Neuronal stem cell (in vitro differentiated cells): ENCODE measurements around the gene CPSF4.

Experiments
- DNase-seq: peaks from one replicate; pipeline ENCODE4 v3.0.0-alpha.2; 2013; ENCODE audit warnings: low spot score
- H2AFZ ChIP-seq: one replicate; pipeline ENCODE4 v1.6.1; 2013; ENCODE audit warnings: mild to moderate bottlenecking, low read length, inconsistent platforms
- H2AK5ac ChIP-seq: 2 replicates; pipeline ENCODE4 v1.6.1; 2013; ENCODE audit warnings: low read depth, mild to moderate bottlenecking, inconsistent platforms, low read length, moderate library complexity, mixed read lengths
- H2BK120ac ChIP-seq: 2 replicates; pipeline ENCODE4 v1.6.1; 2013; ENCODE audit warnings: low read depth, mild to moderate bottlenecking, inconsistent platforms, low read length, moderate library complexity, mixed read lengths
- H2BK12ac ChIP-seq: one replicate; pipeline ENCODE4 v1.6.1; 2013; ENCODE audit warnings: low read length, inconsistent platforms
- H2BK15ac ChIP-seq: 2 replicates; pipeline ENCODE4 v1.6.1; 2013; ENCODE audit warnings: mild to moderate bottlenecking, low read length, inconsistent platforms, mixed read lengths
- H2BK5ac ChIP-seq: one replicate; pipeline ENCODE4 v1.6.1; 2013; ENCODE audit warnings: inconsistent platforms, mild to moderate bottlenecking, low read length, moderate library complexity
- H3K14ac ChIP-seq: one replicate; pipeline ENCODE4 v1.6.1; 2013; ENCODE audit warnings: low read length, inconsistent platforms
- H3K18ac ChIP-seq: 2 replicates; pipeline ENCODE4 v1.6.1; 2013; ENCODE audit warnings: low read length, inconsistent platforms
- H3K23ac ChIP-seq: 2 replicates; pipeline ENCODE4 v1.6.1; 2013; ENCODE audit warnings: low read depth, mild to moderate bottlenecking, mixed read lengths, low read length, inconsistent platforms; ENCODE audit not compliant: poor library complexity
- H3K27ac ChIP-seq: replicated peaks from 3 replicates; pipeline ENCODE4 v1.5.1; 2013; ENCODE audit warnings: low read length, inconsistent platforms
- H3K27me3 ChIP-seq, 3 experiments: 2 replicates each; pipeline ENCODE4 v1.6.1; 2013; ENCODE audit warnings: low read length in 3 of 3, mild to moderate bottlenecking in 2 of 3, inconsistent platforms in 1 of 3, low read depth in 1 of 3, mixed read lengths in 1 of 3, moderate library complexity in 1 of 3; ENCODE audit not compliant: control insufficient read depth in 3 of 3, insufficient read depth in 3 of 3
- H3K36me3 ChIP-seq, 2 donors: replicated peaks in 1 of 2; 2 replicates each; pipeline ENCODE4 v1.6.1; 2013; ENCODE audit warnings: low read length in 2 of 2; ENCODE audit not compliant: control insufficient read depth in 2 of 2, insufficient read depth in 2 of 2
- H3K4ac ChIP-seq: 2 replicates; pipeline ENCODE4 v1.6.1; 2013; ENCODE audit warnings: inconsistent platforms, mild to moderate bottlenecking, low read length, moderate library complexity
- H3K4me1 ChIP-seq, 2 donors: 1 replicate in 1 of 2; 2 replicates in 1 of 2; pipeline ENCODE4 v1.6.1; 2013; ENCODE audit warnings: low read length in 2 of 2, low read depth in 1 of 2; ENCODE audit not compliant: control insufficient read depth in 2 of 2, insufficient read depth in 1 of 2
- H3K4me2 ChIP-seq: one replicate; pipeline ENCODE4 v1.6.1; 2013; ENCODE audit warnings: mild to moderate bottlenecking, low read length, inconsistent platforms; ENCODE audit not compliant: insufficient read depth, poor library complexity, severe bottlenecking
- H3K4me3 ChIP-seq, 2 donors: 2 replicates each; pipeline ENCODE4 v1.5.1; 2013; ENCODE audit warnings: low read length in 2 of 2, mild to moderate bottlenecking in 2 of 2, inconsistent platforms in 1 of 2, moderate library complexity in 1 of 2
- H3K79me1 ChIP-seq: one replicate; pipeline ENCODE4 v1.6.1; 2013; ENCODE audit warnings: low read depth, mild to moderate bottlenecking, inconsistent platforms, low read length, moderate library complexity
- H3K9ac ChIP-seq: one replicate; pipeline ENCODE4 v1.6.1; 2013; ENCODE audit warnings: mild to moderate bottlenecking, low read depth, low read length, inconsistent platforms; ENCODE audit not compliant: poor library complexity
- H3K9me3 ChIP-seq, 2 donors: replicated peaks in 1 of 2; 2 replicates each; pipeline versions ENCODE3 to v1.6.1; 2013; ENCODE audit warnings: low read length in 2 of 2, mild to moderate bottlenecking in 2 of 2, inconsistent platforms in 1 of 2, low read depth in 1 of 2, mixed read lengths in 1 of 2, moderate library complexity in 1 of 2; ENCODE audit not compliant: control insufficient read depth in 2 of 2, insufficient read depth in 1 of 2
- H4K8ac ChIP-seq: one replicate; pipeline ENCODE4 v1.6.1; 2013; ENCODE audit warnings: low read depth, mild to moderate bottlenecking, inconsistent platforms, low read length, moderate library complexity
- H4K91ac ChIP-seq: one replicate; pipeline ENCODE4 v1.6.1; 2013; ENCODE audit warnings: low read length, low read depth, mild to moderate bottlenecking, inconsistent platforms; ENCODE audit not compliant: poor library complexity
- WGBS, 2 donors: extraction: QIAGEN DNeasy Blood & Tissue Kit; methylation state at CpG; one replicate each; pipeline ENCODE4 v1.1.7; 2013; ENCODE audit warnings: missing lambda C conversion rate in 2 of 2, mixed read lengths in 1 of 2; ENCODE audit not compliant: insufficient read length in 2 of 2, insufficient replicate concordance in 1 of 2; ENCODE audit errors: extremely low coverage in 2 of 2; 5-methylcytosine and 5-hydroxymethylcytosine counted together

Gene CPSF4

GRCh38 chr7:99392046-99392445 lies 46.7 kb upstream of the CPSF4 start:
- Histone ChIP-seq H3K14ac (peak overlapping the region; percentile 94), H2BK15ac (no peak overlapping the region), H4K8ac (peak overlapping the region; percentile 65), H3K4me3 (peak overlapping the region in 1 of 2 donors; percentile 86), H2BK5ac (no peak overlapping the region), H4K91ac (no peak overlapping the region), H2BK12ac (no peak overlapping the region), H3K18ac (peak overlapping the region; percentile 98), H3K4me2 (peak overlapping the region; percentile 91), H2AFZ (no peak overlapping the region), H2BK120ac (no peak overlapping the region), H3K27me3 (no peaks in the 10 kb centered on the region), H3K4ac (peak overlapping the region; percentile 84), H3K36me3 (peaks cover 33 to 83% of the 10 kb centered on the region in 2 donors), H3K9me3 (no peaks in the 10 kb centered on the region), H2AK5ac (peak overlapping the region; percentile 84), H3K23ac (peak overlapping the region; percentile 92), H3K27ac (no peak overlapping the region), H3K79me1 (peaks cover 6% of the 10 kb centered on the region), H3K4me1 (peaks cover 0 to 10% of the 10 kb centered on the region in 2 donors), H3K9ac (no peak overlapping the region)
- no peak for DNase-seq
- no CpG with 5 or more reads among the region's 8 CpGs for WGBS, 2 donors

- H3K9me3 ChIP-seq, result no peaks in the 10 kb centered on the region
- no peak overlapping the region for H2BK12ac ChIP-seq
- peaks cover 38 to 90% of the 10 kb centered on the region in 2 donors for H3K36me3 ChIP-seq
- peak; percentile 74 for DNase-seq
- no CpG with 5 or more reads among the region's 68 CpGs for WGBS, 2 donors
- peak overlapping the region; percentile 65 for H4K8ac ChIP-seq
- no peak overlapping the region for H2AFZ ChIP-seq
- H3K4me3 ChIP-seq, result peak overlapping the region in 1 of 2 donors; percentile 86
- H2BK120ac ChIP-seq, result no peak overlapping the region
- peak overlapping the region; percentile 66 for H3K4ac ChIP-seq
- H4K91ac ChIP-seq, result no peak overlapping the region
- H3K79me1 ChIP-seq, result peaks cover 6% of the 10 kb centered on the region
- H2AK5ac ChIP-seq, result peak overlapping the region; percentile 84
- peak overlapping the region; percentile 98 for H3K18ac ChIP-seq
- peak overlapping the region; percentile 94 for H3K14ac ChIP-seq
- peak overlapping the region; percentile 92 for H3K23ac ChIP-seq
- H2BK5ac ChIP-seq, result peak overlapping the region; percentile 94
- peak overlapping the region; percentile 91 for H3K4me2 ChIP-seq
- H3K4me1 ChIP-seq, result peaks cover 0 to 12% of the 10 kb centered on the region in 2 donors
- peak overlapping the region; percentile 58 for H2BK15ac ChIP-seq
- no peaks in the 10 kb centered on the region for H3K27me3 ChIP-seq
- peak overlapping the region; percentile 95 for H3K9ac ChIP-seq
- H3K27ac ChIP-seq, result peak overlapping the region; percentile 83
Observed at GRCh38 chr7:99392659-99393354, 45.9 kb upstream of the CPSF4 start.

GRCh38 chr7:99393355-99394187 lies 45.2 kb upstream of the CPSF4 start:
- Histone ChIP-seq H3K4me3 (peak overlapping the region in 1 of 2 donors; percentile 86), H2BK120ac (no peak overlapping the region), H3K27me3 (no peaks in the 10 kb centered on the region), H3K23ac (peak overlapping the region; percentile 92), H3K4me2 (peak overlapping the region; percentile 91), H3K36me3 (peaks cover 38 to 91% of the 10 kb centered on the region in 2 donors), H3K4me1 (peaks cover 0 to 12% of the 10 kb centered on the region in 2 donors), H3K14ac (peak overlapping the region; percentile 5), H3K4ac (no peak overlapping the region), H2AK5ac (peak overlapping the region; percentile 73), H3K79me1 (peaks cover 6% of the 10 kb centered on the region), H3K9me3 (no peaks in the 10 kb centered on the region), H2BK15ac (no peak overlapping the region), H3K27ac (peak overlapping the region; percentile 83), H2AFZ (no peak overlapping the region), H2BK5ac (peak overlapping the region; percentile 94), H4K8ac (peak overlapping the region; percentile 92), H2BK12ac (no peak overlapping the region), H4K91ac (no peak overlapping the region), H3K18ac (peak overlapping the region; percentile 98), H3K9ac (peak overlapping the region; percentile 95)
- no CpG with 5 or more reads among the region's 30 CpGs for WGBS, 2 donors
- DNase-seq, result peak; percentile 74

- peak overlapping the region; percentile 41 for H2BK12ac ChIP-seq
- H3K4me2 ChIP-seq, result no peak overlapping the region
- H2BK120ac ChIP-seq, result no peak overlapping the region
- H4K8ac ChIP-seq, result peak overlapping the region; percentile 92
- H3K14ac ChIP-seq, result no peak overlapping the region
- peak overlapping the region; percentile 80 for H3K23ac ChIP-seq
- H3K79me1 ChIP-seq, result peaks cover 6% of the 10 kb centered on the region
- H3K9ac ChIP-seq, result peak overlapping the region; percentile 45
- H2BK15ac ChIP-seq, result no peak overlapping the region
- peak overlapping the region; percentile 61 for H2BK5ac ChIP-seq
- H3K4me3 ChIP-seq, result no peak overlapping the region
- peaks cover 44 to 96% of the 10 kb centered on the region in 2 donors for H3K36me3 ChIP-seq
- H3K4ac ChIP-seq, result no peak overlapping the region
- no peak overlapping the region for H3K18ac ChIP-seq
- H2AK5ac ChIP-seq, result peak overlapping the region; percentile 73
- no peak overlapping the region for H4K91ac ChIP-seq
- no peak overlapping the region for H2AFZ ChIP-seq
- no peaks in the 10 kb centered on the region for H3K27me3 ChIP-seq
- DNase-seq, result no peak
- H3K4me1 ChIP-seq, result peaks cover 0 to 12% of the 10 kb centered on the region in 2 donors
- WGBS, 2 donors, result no CpG with 5 or more reads among the region's 4 CpGs
- no peaks in the 10 kb centered on the region for H3K9me3 ChIP-seq
- H3K27ac ChIP-seq, result no peak overlapping the region
Observed at GRCh38 chr7:99394188-99394502, 44.6 kb upstream of the CPSF4 start.
